ENCODE data around the gene HPS4. TPM values are rescaled to one million over a fixed set of nuclear protein-coding genes. Genes with fewer than 3 reads are reported as not detected.

Gene HPS4
- total and polyA plus RNA-seq, 10 of the 15 experiments (the other 5 are each of a cell fraction or from before 2014, with no cell fraction given), result 11.7 to 36.7 (median 30.8) TPM

DNA sequence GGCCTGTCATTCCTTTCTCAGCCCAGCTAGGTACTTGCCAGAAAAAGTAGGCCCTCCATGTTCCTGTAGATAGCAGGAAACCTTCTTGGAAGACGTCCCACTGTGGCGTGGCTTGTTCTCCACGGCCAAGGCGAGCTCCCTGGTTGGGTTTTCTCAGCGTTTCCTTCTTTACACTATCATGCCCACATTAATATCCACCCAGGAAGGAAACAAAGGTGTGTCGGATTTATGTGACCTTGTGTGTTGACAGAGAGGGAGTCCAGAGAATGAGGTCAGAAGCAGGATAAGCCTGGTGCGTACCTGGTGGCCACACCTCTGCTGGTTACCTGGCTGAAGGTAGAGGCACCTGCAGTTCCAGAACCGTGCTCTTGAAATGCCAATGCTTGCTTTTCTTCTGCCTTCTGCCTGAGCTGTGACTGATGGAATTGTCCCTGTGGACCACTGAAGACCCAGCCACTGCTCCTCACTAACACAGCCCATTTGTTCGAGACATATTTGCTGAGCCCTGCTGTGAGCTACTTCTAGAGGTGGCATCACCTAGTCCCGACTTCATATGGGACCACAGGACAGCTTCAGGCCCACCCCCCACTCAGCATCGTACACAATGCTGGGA is 46.6 kb downstream of the HPS4 start:
- BruUV-seq (replicated peaks), result no TSS peak
- CTCF ChIA-PET, result interaction anchor here (0.8 kb wide), 1 partner anchor 24 kb away, joined by 7 read pairs; no protein-coding TSS in a partner anchor
- H3K27me3 ChIP-seq (replicated peaks in 1 of 2; ENCODE audit: control insufficient read depth in 2 of 2, insufficient read depth in 2 of 2, low read length in 1 of 2), result no peaks in the 10 kb centered on the region
- H3K79me2 ChIP-seq (ENCODE audit: control insufficient read depth, insufficient read depth, low read length), result peaks cover 15% of the 10 kb centered on the region
- no peak overlapping the region for H3K27ac ChIP-seq (ENCODE audit: control insufficient read depth, insufficient read depth)
- no peak for DNase-seq (ENCODE audit: low read depth, low spot score)
- H3K4me2 ChIP-seq (ENCODE audit: control insufficient read depth, insufficient read depth), result no peak overlapping the region
- H3K4me3 ChIP-seq, result no peak overlapping the region
- H3K4me1 ChIP-seq (ENCODE audit: control insufficient read depth, insufficient read depth, low read length), result peaks cover 10% of the 10 kb centered on the region
- no peak for FAIRE-seq
- no peaks in the 10 kb centered on the region for H3K9me3 ChIP-seq (replicated peaks; ENCODE audit: control insufficient read depth, insufficient read depth, low read length)
- WGBS (ENCODE audit: insufficient coverage, insufficient replicate concordance, low lambda C conversion rate, missing lambda C conversion rate), result 95% methylated on average over 11 of the region's 11 CpGs
- peaks cover 4% of the 10 kb centered on the region; the same call in 1 of the 2 replicates for H4K20me1 ChIP-seq (ENCODE audit: control insufficient read depth, insufficient read depth)
- ATAC-seq, result no peak
- H2AFZ ChIP-seq (ENCODE audit: control insufficient read depth, low read depth, low read length), result no peak overlapping the region
- H3K9ac ChIP-seq (ENCODE audit: control insufficient read depth, insufficient read depth, low read length), result no peak overlapping the region
- in situ Hi-C loops (cut with MboI) (no loop called here), intact Hi-C loops (cut with micrococcal nuclease; ENCODE audit: unreplicated experiment) (no loop called here)
- SMC1A ChIA-PET (ENCODE audit: uncharacterized antibody, unreplicated experiment), result interaction anchor here (1.3 to 2.1 kb wide), 2 partner anchors 9 to 15 kb away, joined by 4 read pairs; no protein-coding TSS in a partner anchor
- H3K36me3 ChIP-seq (ENCODE audit: control insufficient read depth in 2 of 2, insufficient read depth in 2 of 2, low read length in 1 of 2), result peaks cover 5 to 8% of the 10 kb centered on the region in 2 experiments; a peak in 3 of 4 replicates
- POLR2A ChIA-PET, result no interaction called here
- RAD21 ChIA-PET (ENCODE audit: unreplicated experiment), result interaction anchor here (1.1 kb wide), 1 partner anchor 19 kb away, joined by 3 read pairs; no protein-coding TSS in a partner anchor
- TF ChIP-seq MXI1 (IDR thresholded peaks at IDR 0.05; ENCODE audit: low read depth, low read length) (no peak), FOXK2 (IDR thresholded peaks at IDR 0.05) (no peak), TCF7 (IDR thresholded peaks at IDR 0.05; ENCODE audit: borderline replicate concordance) (no peak), RCOR1 (conservative IDR thresholded peaks at IDR 0.05; ENCODE audit: low read depth, low read length) (no peak), PML (IDR thresholded peaks at IDR 0.05; ENCODE audit: low read length) (no peak), SP1 (IDR thresholded peaks at IDR 0.05; ENCODE audit: low read depth, low read length) (no peak), SREBF1 (IDR thresholded peaks at IDR 0.05; ENCODE audit: low read length) (no peak), ZBED1 (IDR thresholded peaks at IDR 0.05; ENCODE audit: borderline replicate concordance) (no peak), SREBF2 (IDR thresholded peaks at IDR 0.05; ENCODE audit: low read length) (no peak), NKRF (conservative IDR thresholded peaks at IDR 0.05) (no peak)
- TF ChIP-seq, protein P1, sequence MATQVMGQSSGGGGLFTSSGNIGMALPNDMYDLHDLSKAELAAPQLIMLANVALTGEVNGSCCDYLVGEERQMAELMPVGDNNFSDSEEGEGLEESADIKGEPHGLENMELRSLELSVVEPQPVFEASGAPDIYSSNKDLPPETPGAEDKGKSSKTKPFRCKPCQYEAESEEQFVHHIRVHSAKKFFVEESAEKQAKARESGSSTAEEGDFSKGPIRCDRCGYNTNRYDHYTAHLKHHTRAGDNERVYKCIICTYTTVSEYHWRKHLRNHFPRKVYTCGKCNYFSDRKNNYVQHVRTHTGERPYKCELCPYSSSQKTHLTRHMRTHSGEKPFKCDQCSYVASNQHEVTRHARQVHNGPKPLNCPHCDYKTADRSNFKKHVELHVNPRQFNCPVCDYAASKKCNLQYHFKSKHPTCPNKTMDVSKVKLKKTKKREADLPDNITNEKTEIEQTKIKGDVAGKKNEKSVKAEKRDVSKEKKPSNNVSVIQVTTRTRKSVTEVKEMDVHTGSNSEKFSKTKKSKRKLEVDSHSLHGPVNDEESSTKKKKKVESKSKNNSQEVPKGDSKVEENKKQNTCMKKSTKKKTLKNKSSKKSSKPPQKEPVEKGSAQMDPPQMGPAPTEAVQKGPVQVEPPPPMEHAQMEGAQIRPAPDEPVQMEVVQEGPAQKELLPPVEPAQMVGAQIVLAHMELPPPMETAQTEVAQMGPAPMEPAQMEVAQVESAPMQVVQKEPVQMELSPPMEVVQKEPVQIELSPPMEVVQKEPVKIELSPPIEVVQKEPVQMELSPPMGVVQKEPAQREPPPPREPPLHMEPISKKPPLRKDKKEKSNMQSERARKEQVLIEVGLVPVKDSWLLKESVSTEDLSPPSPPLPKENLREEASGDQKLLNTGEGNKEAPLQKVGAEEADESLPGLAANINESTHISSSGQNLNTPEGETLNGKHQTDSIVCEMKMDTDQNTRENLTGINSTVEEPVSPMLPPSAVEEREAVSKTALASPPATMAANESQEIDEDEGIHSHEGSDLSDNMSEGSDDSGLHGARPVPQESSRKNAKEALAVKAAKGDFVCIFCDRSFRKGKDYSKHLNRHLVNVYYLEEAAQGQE (IDR thresholded peaks at IDR 0.05; ENCODE audit: low read depth, low read length), result no peak
- TF ChIP-seq, protein P2, sequence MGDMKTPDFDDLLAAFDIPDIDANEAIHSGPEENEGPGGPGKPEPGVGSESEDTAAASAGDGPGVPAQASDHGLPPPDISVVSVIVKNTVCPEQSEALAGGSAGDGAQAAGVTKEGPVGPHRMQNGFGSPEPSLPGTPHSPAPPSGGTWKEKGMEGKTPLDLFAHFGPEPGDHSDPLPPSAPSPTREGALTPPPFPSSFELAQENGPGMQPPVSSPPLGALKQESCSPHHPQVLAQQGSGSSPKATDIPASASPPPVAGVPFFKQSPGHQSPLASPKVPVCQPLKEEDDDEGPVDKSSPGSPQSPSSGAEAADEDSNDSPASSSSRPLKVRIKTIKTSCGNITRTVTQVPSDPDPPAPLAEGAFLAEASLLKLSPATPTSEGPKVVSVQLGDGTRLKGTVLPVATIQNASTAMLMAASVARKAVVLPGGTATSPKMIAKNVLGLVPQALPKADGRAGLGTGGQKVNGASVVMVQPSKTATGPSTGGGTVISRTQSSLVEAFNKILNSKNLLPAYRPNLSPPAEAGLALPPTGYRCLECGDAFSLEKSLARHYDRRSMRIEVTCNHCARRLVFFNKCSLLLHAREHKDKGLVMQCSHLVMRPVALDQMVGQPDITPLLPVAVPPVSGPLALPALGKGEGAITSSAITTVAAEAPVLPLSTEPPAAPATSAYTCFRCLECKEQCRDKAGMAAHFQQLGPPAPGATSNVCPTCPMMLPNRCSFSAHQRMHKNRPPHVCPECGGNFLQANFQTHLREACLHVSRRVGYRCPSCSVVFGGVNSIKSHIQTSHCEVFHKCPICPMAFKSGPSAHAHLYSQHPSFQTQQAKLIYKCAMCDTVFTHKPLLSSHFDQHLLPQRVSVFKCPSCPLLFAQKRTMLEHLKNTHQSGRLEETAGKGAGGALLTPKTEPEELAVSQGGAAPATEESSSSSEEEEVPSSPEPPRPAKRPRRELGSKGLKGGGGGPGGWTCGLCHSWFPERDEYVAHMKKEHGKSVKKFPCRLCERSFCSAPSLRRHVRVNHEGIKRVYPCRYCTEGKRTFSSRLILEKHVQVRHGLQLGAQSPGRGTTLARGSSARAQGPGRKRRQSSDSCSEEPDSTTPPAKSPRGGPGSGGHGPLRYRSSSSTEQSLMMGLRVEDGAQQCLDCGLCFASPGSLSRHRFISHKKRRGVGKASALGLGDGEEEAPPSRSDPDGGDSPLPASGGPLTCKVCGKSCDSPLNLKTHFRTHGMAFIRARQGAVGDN (IDR thresholded peaks at IDR 0.05), result no peak

Measured in GM12878 (cell line).